Bronchial epithelial cell (primary cell): ENCODE results near the gene DRD2. TPM values are rescaled to one million over a fixed set of nuclear protein-coding genes. Genes with fewer than 3 reads are reported as not detected.

Experiments used
- DNase-seq: peaks from one replicate; pipeline ENCODE4 v3.0.0-alpha.2; 2010; ENCODE audit warnings: low read depth
- FAIRE-seq: peaks from 2 replicates; lab custom pipeline; 2011; peaks lifted over from hg19 to GRCh38; lab: Jason Lieb, UNC
- H3K27me3 ChIP-seq: 2 replicates; pipeline ENCODE4 v1.5.1; 2011; ENCODE audit warnings: low read length; ENCODE audit not compliant: control insufficient read depth, insufficient read depth
- H3K36me3 ChIP-seq: 2 replicates; pipeline ENCODE4 v1.5.1; 2011; ENCODE audit warnings: low read length; ENCODE audit not compliant: control insufficient read depth, insufficient read depth
- H3K4me3 ChIP-seq: 2 replicates; pipeline ENCODE4 v1.5.1; 2011; ENCODE audit warnings: mild to moderate bottlenecking, low read depth, low read length, control low read depth
- total RNA-seq: library from RNA; depleted of rRNA; stranded (reverse); fragments of >200 nt; gene quantifications from 2 replicates; pipeline ENCODE4 v1.2.1, GENCODE V29; 2014
- TF ChIP-seq, protein P1 (sequence below): IDR thresholded peaks from 2 replicates; pipeline ENCODE4 v1.5.1; 2011; ENCODE audit warnings: mild to moderate bottlenecking, moderate library complexity, low read length, control low read depth, inconsistent platforms; ENCODE audit not compliant: insufficient read depth, severe bottlenecking

The DRD2 gene
- total RNA-seq, 1 donor from 2014 or later = not detected

GRCh38 chr11:113384551-113384950 lies 90.6 kb downstream of the DRD2 start:
- Histone ChIP-seq H3K36me3 (no peaks in the 10 kb centered on the region), H3K27me3 (no peaks in the 10 kb centered on the region), H3K4me3 (no peak overlapping the region)
- FAIRE-seq = peak; percentile 95
- TF ChIP-seq, protein P1, sequence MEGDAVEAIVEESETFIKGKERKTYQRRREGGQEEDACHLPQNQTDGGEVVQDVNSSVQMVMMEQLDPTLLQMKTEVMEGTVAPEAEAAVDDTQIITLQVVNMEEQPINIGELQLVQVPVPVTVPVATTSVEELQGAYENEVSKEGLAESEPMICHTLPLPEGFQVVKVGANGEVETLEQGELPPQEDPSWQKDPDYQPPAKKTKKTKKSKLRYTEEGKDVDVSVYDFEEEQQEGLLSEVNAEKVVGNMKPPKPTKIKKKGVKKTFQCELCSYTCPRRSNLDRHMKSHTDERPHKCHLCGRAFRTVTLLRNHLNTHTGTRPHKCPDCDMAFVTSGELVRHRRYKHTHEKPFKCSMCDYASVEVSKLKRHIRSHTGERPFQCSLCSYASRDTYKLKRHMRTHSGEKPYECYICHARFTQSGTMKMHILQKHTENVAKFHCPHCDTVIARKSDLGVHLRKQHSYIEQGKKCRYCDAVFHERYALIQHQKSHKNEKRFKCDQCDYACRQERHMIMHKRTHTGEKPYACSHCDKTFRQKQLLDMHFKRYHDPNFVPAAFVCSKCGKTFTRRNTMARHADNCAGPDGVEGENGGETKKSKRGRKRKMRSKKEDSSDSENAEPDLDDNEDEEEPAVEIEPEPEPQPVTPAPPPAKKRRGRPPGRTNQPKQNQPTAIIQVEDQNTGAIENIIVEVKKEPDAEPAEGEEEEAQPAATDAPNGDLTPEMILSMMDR = no peak
- DNase-seq = peak; percentile 100

- no peak for FAIRE-seq
- TF ChIP-seq, protein P1 = no peak
- no peaks in the 10 kb centered on the region for H3K36me3 ChIP-seq
- no peak for DNase-seq
- no peak overlapping the region for H3K4me3 ChIP-seq
- H3K27me3 ChIP-seq = no peaks in the 10 kb centered on the region
Observed at GRCh38 chr11:113382121-113382520, 93.1 kb downstream of the DRD2 start.

DNA sequence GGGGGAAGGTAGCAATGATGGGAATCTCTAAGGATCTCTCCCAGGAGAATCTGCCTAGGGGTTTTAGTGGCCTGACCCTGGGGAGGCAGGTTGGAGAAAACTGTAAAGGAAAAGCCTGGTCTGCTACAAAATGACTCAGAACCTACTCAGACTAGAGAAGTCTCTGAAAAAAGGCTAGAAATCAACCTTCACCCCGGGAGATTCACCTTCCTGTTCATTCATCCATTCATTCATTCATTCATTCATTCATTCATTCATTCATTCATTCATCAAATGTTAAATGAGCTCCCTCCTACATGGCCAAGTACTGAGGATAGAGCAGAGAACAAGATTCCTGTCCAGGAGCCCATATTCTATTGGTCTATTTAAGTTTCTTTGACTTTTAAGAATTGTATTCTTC lies 96.5 kb downstream of the DRD2 start:
- no peaks in the 10 kb centered on the region for H3K36me3 ChIP-seq
- DNase-seq (peak; percentile 28), FAIRE-seq (no peak)
- no peak overlapping the region for H3K4me3 ChIP-seq
- TF ChIP-seq, protein P1 = no peak
- H3K27me3 ChIP-seq = no peaks in the 10 kb centered on the region

- Histone ChIP-seq H3K27me3 (no peaks in the 10 kb centered on the region), H3K36me3 (no peaks in the 10 kb centered on the region), H3K4me3 (no peak overlapping the region)
- TF ChIP-seq, protein P1 = no peak
- peak; percentile 75 for FAIRE-seq
- peak; percentile 62 for DNase-seq
Observed at GRCh38 chr11:113377681-113378412, 97.4 kb downstream of the DRD2 start.

- H3K36me3 ChIP-seq = no peaks in the 10 kb centered on the region
- no peak overlapping the region for H3K4me3 ChIP-seq
- H3K27me3 ChIP-seq = no peaks in the 10 kb centered on the region
- TF ChIP-seq, protein P1 = no peak
- DNase-seq (no peak), FAIRE-seq (no peak)
Observed at GRCh38 chr11:113376156-113376555, 99.0 kb downstream of the DRD2 start.
